ENCODE measurements around the gene JAK1.

- no peak for TF ChIP-seq CTCF (IDR thresholded peaks at IDR 0.05)
- TF ChIP-seq POLR2A (IDR thresholded peaks at IDR 0.05): no peak
Measured at GRCh38 chr1:64917328-64917861, 49.0 kb downstream of the JAK1 start.
